GM18867 (cell line): Measurements from ENCODE around the gene PCNT.
A peak's percentile ranks its signal among the peaks of the same experiment; 100 is the strongest.

Experiments
- ATAC-seq: cut with Tn5 transposase; IDR thresholded peaks from one replicate; pipeline ENCODE4 v1.9.1; 2021; ENCODE audit warnings: mild to moderate bottlenecking, moderate library complexity; ENCODE audit not compliant: unreplicated experiment

PCNT gene, protein sequence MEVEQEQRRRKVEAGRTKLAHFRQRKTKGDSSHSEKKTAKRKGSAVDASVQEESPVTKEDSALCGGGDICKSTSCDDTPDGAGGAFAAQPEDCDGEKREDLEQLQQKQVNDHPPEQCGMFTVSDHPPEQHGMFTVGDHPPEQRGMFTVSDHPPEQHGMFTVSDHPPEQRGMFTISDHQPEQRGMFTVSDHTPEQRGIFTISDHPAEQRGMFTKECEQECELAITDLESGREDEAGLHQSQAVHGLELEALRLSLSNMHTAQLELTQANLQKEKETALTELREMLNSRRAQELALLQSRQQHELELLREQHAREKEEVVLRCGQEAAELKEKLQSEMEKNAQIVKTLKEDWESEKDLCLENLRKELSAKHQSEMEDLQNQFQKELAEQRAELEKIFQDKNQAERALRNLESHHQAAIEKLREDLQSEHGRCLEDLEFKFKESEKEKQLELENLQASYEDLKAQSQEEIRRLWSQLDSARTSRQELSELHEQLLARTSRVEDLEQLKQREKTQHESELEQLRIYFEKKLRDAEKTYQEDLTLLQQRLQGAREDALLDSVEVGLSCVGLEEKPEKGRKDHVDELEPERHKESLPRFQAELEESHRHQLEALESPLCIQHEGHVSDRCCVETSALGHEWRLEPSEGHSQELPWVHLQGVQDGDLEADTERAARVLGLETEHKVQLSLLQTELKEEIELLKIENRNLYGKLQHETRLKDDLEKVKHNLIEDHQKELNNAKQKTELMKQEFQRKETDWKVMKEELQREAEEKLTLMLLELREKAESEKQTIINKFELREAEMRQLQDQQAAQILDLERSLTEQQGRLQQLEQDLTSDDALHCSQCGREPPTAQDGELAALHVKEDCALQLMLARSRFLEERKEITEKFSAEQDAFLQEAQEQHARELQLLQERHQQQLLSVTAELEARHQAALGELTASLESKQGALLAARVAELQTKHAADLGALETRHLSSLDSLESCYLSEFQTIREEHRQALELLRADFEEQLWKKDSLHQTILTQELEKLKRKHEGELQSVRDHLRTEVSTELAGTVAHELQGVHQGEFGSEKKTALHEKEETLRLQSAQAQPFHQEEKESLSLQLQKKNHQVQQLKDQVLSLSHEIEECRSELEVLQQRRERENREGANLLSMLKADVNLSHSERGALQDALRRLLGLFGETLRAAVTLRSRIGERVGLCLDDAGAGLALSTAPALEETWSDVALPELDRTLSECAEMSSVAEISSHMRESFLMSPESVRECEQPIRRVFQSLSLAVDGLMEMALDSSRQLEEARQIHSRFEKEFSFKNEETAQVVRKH (N-terminal part only)

DNA sequence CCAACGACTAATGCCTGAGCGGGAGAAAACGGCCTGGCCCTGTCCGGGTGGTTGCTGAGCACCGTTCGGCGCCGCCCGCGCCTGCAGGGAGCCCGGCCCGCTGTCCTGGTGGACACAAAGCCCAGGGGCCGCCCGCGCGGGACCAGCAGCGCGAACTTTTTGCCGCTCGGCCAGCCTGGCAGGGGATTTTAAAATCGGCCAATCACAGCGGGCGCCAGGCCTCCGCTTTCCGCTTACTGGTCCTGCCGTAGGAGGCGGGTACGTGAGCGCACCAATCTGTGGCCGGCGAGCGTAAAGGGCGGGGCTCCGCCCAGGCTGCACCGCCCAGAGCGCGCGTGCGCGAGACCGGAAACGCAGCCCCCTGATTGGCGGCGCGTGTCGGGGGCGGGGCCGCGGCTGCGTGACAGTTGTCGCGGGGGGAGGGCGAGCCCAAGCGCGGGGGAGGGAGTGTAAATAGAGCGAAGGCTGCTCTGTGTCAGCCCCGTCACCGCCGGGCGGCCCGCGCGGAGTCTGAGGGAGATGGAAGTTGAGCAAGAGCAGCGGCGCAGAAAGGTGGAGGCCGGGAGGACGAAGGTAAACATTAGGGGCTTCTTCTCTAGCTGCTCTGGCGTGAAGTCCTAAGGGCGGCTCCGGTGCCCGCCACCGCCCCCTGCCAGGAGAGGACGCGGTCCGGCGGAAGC is at the start of gene PCNT, which contains the start of gene C21orf58:
Gene PCNT, plus strand, starts transcription at position 447 of the 680 bp plus-strand sequence. Its CDS starts 73 bp downstream, at position 520.
Gene C21orf58, minus strand, starts transcription at position 161 of the 680 bp plus-strand sequence. CDS start 1,132 bp downstream, outside the sequence.
- peak; percentile 82 for ATAC-seq

DNA sequence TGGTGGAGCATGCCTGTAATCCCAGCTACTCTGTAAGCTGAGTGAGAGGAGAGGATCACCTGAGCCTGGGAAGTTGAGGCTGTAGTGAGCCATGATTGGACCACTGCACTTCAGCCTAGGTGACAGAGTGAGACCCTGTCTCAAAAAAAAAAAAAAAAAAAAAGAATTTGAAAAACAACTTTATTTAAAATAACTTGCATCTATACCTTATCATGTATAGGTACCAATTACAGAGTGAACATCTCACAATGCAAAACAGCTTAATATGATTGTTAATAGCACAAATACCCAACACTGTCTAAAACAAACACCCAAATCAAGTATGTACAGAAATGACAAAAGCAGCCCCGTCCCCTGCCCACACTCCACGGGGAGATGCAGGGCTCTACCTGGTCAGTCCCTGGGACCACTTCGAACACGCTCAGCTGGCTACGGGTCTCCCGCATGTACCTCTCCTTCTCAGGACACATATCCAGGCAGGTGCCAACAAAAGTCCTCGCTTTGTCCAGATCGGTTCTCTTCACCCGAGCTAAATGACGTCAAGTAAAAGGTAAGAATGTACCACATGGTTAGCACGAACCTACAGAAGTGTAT is 49.1 kb upstream of the PCNT start:
- no peak for ATAC-seq

DNA sequence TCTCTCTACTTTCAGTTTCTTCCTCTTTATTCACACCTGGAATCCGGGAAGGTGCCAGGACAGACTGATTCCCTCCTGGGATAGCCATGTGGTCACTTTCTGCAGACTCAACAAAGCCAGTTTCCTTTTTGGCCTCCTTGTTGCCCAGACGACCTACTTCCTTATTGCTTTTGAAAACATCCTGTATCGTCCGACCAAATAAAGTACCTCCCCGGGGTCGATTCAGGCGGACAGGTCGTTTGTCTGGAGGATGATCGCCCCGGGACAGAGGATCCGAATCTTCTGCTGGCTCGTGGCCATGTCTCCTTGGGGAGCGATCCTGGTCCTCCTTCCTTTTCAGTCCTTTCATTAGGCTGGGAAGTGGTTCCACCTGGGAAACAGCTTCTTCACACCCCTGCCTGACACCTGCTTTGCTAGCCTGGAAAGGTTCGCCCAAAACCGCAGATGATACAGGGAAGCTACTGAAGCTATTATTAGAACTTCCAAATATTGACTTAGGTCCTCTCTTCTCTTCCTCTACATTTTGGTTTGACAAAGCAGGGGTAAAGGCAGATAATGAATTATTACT is 39.8 kb upstream of the PCNT start:
- no peak for ATAC-seq

DNA sequence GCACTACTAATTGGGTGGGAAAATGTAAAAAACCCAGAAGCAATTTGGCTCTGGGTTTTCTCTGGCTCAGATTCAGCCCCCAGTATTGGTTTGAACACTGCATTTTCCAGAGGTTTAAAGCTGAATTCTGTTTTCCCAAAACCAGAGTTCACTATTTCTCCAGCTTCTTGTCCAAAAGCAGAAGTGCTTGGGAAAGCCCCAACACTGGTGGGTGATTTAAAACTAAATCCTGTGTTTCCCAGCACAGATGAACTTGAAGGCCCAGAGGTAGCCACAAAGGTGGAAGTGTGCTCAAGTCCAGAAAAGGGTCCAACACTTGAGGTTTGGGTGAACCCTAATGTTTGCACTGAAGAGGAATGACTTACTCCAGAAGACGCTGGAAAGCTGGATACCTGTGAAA is 39.2 kb upstream of the PCNT start:
- no peak for ATAC-seq

DNA sequence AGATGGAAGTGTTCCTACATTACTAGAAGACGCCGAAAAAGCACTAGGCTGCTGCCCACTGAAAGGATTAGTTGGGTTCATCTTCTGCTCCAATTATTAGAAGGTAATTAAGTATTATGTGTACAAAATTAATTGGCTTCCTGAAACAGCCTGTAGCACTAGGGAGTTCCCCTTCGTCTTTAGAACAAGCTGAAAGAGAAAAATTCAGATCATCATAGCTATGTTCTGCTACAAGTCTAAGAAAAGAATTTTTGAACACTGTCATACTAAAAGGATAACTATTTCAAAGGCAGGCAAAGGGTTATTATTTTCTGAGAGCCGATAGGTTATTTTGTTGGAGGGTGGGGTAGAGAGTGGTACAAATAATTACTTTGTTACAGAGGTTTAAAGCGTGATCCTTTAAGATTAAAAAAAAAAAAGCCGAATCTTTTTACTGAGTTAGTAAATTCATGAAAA is 38.7 kb upstream of the PCNT start, which contains the start of gene MCM3AP:
Gene MCM3AP, minus strand, starts transcription at position 406 of the 456 bp plus-strand sequence. Its CDS starts 325 bp downstream, at position 81.
- ATAC-seq = no peak

DNA sequence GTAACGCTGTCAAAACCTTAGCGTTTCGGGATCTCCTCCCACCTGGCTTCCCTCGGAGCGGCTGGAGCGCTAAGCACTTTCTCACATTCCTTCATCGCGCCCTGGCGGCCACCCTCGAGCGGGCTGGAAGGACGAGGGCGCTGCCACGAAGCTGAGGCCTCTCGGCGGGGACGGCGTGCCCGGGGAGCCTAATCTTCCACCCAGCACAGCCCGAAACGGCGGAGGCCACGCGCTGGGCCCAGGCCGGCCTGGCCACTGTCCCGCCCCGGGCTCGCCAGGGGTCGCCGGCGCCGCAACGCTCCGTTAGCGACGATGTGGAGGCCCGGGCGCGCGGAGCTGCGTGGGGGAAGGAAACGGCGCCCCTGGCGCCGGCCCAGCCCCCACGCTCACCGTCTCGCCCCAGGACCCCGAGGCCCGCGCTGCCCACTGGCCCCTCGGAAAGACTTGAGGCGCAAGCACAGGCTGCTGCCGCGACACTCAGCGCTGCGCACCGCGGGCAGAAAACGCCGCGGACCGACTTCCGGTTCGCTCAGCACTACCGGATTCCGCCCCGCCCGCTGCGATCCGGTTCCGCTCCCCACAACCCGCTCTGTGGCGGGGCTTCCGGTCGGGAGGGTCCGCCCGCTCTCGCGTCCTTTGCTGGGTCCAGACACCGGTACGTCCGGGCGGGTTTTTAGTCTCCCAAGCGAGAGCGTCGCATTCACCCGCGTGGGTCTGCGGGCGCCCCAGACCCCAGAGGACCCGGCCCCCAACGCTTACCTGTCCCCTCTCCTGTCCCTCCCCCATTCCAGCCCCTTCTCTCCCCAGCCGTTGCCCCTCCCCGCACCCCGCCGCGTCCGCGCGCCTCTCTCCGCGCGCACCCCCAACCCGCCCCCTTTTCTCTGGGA is 38.0 kb upstream of the PCNT start, which contains the start of gene YBEY:
Gene YBEY, plus strand, starts transcription at position 582 of the 887 bp plus-strand sequence. CDS start 572 bp downstream, outside the sequence.
- peak; percentile 86 for ATAC-seq

DNA sequence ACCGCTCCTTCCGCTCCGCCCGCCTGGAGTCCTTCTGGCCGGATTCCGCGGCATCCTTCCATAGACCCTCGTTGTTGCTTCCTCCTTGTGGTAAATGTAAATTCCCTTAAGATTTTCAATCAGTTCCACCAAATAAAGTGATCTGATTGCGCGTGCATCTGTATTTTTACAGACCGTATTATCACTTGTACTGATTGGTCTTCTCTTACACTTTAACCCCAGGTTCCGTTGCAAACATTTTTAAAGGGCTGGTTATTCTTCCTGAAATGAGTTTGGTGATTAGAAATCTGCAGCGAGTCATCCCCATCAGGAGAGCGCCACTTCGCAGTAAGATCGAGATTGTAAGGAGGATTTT is 37.3 kb upstream of the PCNT start:
- no peak for ATAC-seq

DNA sequence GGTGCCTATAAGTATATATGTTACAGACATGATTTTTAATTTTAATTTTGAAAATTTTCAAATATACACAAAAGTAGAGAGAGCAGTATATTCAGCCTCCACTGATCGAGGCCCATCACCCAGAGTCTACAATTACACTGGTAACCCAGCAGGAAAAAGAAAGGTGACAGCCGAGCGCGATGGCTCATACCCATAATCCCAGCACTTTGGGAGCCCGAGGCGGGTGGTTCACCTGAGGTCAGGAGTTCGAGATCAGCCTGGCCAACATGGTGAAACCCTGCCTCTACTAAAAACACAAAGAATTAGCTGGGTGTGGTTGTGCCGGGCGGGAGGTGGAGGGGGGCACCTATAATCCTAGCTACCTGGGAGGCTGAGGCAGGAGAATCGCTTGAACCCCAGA is 36.4 kb upstream of the PCNT start:
- ATAC-seq = no peak

DNA sequence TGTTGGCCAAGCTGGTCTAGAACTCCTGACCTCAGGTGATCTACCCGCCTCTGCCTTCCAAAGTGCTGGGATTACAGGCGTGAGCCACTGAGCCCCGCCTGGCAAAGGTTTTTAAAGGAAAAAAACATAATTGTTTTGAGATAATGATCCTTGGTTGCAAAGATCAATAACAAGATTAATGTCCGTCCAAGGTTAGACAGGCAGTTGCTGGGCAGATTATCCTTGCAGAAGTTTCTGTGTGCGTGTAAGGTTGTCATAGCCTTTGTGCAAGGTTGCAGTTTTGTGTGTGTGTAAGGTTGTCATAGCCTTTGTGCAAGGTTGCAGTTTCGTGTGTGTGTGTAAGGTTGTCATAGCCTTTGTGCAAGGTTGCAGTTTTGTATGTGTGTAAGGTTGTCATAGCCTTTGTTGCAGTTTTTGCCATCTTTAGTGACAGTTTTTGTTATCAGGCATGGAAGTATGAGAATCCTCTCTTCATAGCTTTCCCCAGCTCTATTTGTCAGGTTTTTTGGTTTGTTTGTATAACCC is 34.2 kb upstream of the PCNT start:
- no peak for ATAC-seq

DNA sequence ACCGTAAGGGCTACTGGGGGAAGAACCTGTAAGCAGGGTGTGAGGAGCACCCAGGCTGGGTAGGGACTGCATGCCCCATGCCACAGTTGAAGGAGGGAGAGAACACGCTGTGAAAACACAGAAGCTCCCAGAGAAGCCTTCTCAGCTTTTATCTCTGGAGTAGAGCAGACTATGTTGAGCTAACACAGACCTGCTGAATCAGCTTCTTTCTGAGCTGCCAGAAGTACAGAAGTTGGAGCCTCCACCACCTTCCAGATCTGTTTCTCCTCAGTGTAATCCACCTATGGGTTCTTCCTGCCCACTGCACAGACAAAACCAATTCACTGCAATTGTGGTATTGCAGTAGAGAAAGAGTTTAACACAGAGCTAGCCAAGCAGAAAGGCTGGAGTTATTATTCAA is 32.4 kb upstream of the PCNT start:
- ATAC-seq = no peak

DNA sequence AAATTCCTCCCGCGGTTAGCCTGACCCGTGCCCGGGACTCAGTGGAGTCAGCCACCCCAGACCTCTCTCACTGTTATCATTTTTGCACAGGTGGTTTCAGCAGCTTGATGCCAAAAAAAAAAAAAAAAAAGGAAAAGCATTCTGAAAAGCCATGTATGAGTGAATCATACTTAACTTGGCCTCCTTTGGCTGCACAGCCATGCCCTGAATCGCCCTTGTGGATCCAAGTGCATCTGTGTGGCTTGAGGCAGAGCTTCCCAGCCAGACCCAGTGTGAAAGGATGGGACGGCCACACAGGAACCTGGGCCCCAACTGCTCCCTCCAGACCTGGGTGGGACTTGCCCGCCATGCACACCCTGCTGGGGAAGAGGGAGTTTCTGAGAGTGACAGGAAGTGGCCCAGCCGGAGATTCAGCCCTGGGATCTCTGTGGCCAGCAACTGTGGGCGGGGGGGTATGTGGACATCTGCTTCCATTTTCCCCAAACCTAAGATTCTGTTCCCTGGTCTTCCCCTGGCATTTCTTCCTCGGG is 29.2 kb upstream of the PCNT start:
- ATAC-seq = no peak

DNA sequence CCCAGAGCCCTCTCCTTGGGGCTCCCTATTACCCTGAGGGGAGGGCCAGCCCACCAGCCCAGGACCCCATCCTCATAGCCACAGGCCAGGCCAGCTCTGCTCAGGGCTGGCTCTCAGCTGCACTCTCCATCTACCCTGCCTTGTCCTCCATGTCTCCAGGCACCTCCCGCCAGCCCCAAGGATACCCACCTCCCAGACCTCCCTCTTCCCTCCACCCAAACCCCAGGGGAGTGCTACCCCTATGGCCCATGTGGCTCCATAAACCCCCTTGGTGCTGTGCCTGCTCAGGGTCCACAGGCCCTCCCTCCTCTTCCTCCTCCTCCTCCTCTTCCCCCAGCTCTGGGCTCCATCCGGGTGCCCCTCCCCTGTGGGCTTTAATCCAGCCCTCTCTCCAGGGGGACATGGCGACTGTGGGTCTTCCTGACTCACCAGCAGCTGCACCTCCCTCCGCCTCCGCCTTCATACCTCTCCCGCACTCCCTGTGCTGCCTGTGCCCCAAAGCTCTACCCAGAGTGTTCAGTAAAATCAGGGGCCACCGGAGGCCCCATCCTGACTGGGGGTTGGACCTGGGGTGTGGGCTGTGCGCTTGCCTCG is 28.7 kb upstream of the PCNT start:
- no peak for ATAC-seq

DNA sequence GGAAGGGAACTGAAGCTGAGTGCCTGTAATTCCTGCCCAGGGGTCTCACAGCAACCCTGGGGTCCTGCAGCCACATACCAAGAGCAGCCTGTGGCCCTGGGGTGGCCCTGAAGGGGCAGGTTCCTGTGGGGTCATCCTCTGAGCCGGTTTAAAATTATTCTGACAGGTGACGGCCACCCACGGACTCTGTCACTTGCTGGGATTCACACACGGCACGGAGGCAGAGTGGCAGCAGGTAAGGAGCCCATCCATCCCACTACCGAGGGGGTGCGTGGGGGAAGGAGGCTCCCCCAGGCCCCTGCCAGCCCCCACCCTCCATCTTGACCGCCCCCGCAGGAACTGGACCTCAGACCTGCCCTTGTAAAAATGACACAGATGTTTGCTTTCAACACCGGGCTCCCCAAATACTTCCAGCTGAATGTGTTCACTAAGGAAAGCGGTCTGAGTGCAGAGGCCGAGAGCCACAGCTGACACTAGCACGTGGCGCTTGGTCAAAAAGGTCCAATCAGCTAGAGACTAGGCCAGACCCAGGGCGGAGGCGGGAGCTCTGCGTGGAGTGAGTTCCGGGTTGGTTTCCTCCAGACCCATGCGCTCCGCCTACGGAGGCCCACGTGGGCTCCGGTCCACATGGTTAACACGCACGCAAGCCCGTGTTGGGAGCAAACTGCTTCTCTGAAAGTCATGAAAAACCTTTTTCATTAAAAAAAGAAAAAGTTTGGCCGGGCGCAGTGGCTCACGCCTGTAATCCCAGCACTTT is 27.8 kb upstream of the PCNT start:
- ATAC-seq = no peak

DNA sequence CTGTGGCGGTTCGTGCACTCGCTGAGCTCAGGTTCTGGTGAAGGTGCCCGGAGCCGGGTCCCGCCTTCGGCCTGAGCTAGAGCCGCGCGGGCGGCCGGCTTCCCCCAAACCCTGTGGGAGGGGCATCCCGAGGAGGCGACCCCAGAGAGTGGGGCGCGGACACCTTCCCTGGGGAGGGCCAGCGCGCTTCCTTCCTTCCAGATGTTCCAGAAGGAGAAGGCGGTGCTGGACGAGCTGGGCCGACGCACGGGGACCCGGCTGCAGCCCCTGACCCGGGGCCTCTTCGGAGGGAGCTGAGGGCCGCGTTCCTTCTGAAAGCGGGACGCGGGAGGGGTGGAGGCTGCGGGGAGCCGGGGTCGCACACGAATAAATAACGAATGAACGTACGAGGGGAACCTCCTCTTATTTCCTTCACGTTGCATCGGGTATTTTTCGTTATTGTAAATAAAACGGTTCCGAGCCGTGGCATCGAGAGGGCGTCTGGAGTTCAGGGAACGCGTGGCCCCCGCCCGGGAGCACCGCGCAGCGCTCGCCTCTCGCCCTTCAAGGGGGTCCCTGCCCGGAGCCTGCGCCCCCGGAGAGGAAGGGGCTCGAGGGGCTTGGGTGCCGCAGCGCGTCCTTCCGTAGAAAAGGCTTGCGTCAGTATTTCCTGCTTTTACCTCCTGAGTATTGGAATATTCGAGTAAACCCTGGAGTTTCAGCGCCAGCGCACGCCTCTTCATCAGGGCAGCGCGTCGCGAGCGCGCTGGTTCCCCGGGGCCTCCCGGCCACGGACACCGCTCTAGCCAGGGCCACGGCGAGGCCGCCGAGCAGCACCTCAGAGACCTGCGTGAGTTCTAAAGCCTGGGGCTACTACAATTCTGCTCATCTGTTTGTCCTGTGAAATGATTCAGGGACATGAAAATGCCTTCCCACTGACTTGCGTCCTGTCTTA is 26.4 kb upstream of the PCNT start:
- ATAC-seq = no peak

DNA sequence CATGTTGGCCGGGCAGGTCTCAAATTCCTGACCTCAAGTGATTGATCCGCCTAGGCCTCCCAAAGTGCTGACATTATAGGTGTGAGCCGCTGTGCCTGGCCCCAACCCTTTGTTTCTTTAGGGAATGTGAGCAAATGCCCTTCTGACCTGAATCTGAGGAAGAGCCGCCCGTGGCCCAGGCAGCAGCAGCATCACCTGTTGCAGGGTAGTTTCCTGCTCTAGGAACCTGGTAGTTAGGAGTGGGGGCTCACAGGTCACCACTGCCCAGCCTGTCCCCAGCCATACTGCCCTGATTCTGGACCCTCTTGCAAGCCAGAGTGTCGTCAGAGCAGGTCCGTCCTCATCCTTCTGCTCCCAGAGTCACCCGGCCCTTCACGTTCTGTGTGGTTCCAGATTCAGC is 24.8 kb upstream of the PCNT start:
- ATAC-seq = no peak

DNA sequence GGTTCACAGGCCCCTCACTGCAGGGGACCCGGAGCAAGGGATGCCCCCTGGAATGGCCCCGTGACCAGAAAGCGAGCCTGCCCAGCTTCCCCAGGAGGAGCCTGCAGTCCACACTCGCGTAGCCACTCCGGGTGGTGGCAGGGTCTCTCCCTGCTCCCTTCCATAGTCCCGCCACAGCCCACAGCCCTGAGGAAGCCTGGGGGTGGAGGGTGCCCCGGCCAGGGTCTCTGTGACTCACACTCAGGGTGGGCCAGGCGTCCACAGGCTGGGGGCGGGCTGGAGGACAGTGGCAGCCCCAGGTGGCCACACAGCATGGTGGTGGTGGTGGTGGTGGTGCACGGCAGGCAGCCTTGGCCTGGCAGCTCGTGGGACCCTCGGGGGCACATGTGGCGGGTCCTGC is 22.2 kb upstream of the PCNT start:
- no peak for ATAC-seq
